GM18951 (cell line): ENCODE measurements around the gene CCP110.
A peak's percentile ranks its signal among the peaks of the same experiment; 100 is the strongest.
"Not testable (repeated sequence)": the region's sequence is repeated elsewhere in the genome, so short reads cannot be mapped to it uniquely, and the experiment has no call there.

ENCODE experiments used
- POLR2A ChIP-seq: IDR thresholded peaks from 4 replicates; pipeline ENCODE4 v1.6.1; 2011; ENCODE audit warnings: mild to moderate bottlenecking; ENCODE audit not compliant: insufficient read length, insufficient read depth; ENCODE audit errors: extremely low read depth
- in situ Hi-C: fragments of 300-500 bp; cut with MboI; formaldehyde crosslinking; loops from one replicate; pipeline ENCODE4 v1.12.0; 2022; ENCODE audit warnings: low sequenced_read_pairs, mixed read lengths, inconsistent platforms; ENCODE audit not compliant: unreplicated experiment

Gene CCP110

GRCh38 chr16:19520861-19521331, 2.8 kb upstream of the CCP110 start:
- in situ Hi-C loops, result no loop called here
- no peak for TF ChIP-seq POLR2A

GRCh38 chr16:19521471-19522396, 2.0 kb upstream of the CCP110 start, which contains the start of gene GDE1:
Gene GDE1 (minus strand): TSS chr16:19522098. CDS start chr16:19521964, 134 bp downstream.
- peak; percentile 92 for TF ChIP-seq POLR2A
- in situ Hi-C loops, result no loop called here

GRCh38 chr16:19522397-19522732, 1.4 kb upstream of the CCP110 start:
- in situ Hi-C loops, result no loop called here
- no peak for TF ChIP-seq POLR2A

- TF ChIP-seq POLR2A, result no peak
- in situ Hi-C loops, result no loop called here
These were observed 982 bp upstream of the CCP110 start for GRCh38 chr16:19522760-19523159.

GRCh38 chr16:19523184-19523558, 571 bp upstream of the CCP110 start:
- in situ Hi-C loops, result no loop called here
- TF ChIP-seq POLR2A, result no peak

- in situ Hi-C loops, result no loop called here
- no peak for TF ChIP-seq POLR2A
These were observed 544 bp downstream of the CCP110 start for GRCh38 chr16:19524356-19524615.

- in situ Hi-C loops, result no loop called here
- no peak for TF ChIP-seq POLR2A
These were observed 1.1 kb downstream of the CCP110 start for GRCh38 chr16:19524616-19525384.

- in situ Hi-C loops, result no loop called here
- no peak for TF ChIP-seq POLR2A
These were observed 1.6 kb downstream of the CCP110 start for GRCh38 chr16:19525385-19525723.

- in situ Hi-C loops, result no loop called here
- TF ChIP-seq POLR2A, result no peak
These were observed 3.4 kb downstream of the CCP110 start for GRCh38 chr16:19527161-19527560.

GRCh38 chr16:19528666-19529065, 4.9 kb downstream of the CCP110 start:
- no peak for TF ChIP-seq POLR2A
- in situ Hi-C loops, result no loop called here

GRCh38 chr16:19532601-19533000, 8.9 kb downstream of the CCP110 start:
- TF ChIP-seq POLR2A, result no peak
- in situ Hi-C loops, result no loop called here

GRCh38 chr16:19540241-19540970, 16.7 kb downstream of the CCP110 start:
- in situ Hi-C loops, result no loop called here
- no peak for TF ChIP-seq POLR2A

GRCh38 chr16:19542138-19542821, 18.5 kb downstream of the CCP110 start:
- in situ Hi-C loops, result no loop called here
- no peak for TF ChIP-seq POLR2A

GRCh38 chr16:19543278-19543996, 19.7 kb downstream of the CCP110 start:
- in situ Hi-C loops, result not testable (repeated sequence)
